LNCAP (cell line): ENCODE results near the gene KAZN.

Source experiments
- TF ChIP-seq, protein P1 (sequence below): fragments of 450-650 bp; IDR thresholded peaks from 2 replicates; pipeline ENCODE4 v1.5.1; 2017; ENCODE audit warnings: mild to moderate bottlenecking

The KAZN gene

GRCh38 chr1:14707531-14708445 is 109.3 kb downstream of the KAZN start:
- TF ChIP-seq, protein P1, sequence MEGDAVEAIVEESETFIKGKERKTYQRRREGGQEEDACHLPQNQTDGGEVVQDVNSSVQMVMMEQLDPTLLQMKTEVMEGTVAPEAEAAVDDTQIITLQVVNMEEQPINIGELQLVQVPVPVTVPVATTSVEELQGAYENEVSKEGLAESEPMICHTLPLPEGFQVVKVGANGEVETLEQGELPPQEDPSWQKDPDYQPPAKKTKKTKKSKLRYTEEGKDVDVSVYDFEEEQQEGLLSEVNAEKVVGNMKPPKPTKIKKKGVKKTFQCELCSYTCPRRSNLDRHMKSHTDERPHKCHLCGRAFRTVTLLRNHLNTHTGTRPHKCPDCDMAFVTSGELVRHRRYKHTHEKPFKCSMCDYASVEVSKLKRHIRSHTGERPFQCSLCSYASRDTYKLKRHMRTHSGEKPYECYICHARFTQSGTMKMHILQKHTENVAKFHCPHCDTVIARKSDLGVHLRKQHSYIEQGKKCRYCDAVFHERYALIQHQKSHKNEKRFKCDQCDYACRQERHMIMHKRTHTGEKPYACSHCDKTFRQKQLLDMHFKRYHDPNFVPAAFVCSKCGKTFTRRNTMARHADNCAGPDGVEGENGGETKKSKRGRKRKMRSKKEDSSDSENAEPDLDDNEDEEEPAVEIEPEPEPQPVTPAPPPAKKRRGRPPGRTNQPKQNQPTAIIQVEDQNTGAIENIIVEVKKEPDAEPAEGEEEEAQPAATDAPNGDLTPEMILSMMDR = no peak

DNA sequence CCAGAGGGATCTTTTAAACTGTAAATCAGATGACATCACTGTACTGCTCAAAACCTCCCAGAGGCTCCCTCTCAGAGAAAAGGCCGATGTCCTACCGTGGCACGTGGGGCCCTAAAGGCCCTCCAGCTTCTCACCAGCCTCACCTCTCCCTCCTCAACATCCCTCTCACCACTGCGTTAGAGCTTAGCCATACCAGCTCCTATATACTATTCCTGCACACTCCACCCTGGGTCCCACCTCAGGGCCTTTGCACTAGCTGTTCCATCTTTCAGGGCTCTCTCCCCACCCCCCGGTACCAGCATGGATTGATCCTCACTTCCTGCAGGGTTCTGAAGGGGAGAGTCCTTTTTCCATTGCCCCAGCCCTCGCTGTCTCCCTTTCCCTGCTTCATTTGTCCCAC is 111.8 kb downstream of the KAZN start:
- TF ChIP-seq, protein P1 = no peak

GRCh38 chr1:14712136-14712535 is 113.7 kb downstream of the KAZN start:
- TF ChIP-seq, protein P1 = no peak

GRCh38 chr1:14713077-14713476 is 114.6 kb downstream of the KAZN start:
- TF ChIP-seq, protein P1 = no peak

- TF ChIP-seq, protein P1 = no peak
These were observed 116.8 kb downstream of the KAZN start for GRCh38 chr1:14715266-14715665.

DNA sequence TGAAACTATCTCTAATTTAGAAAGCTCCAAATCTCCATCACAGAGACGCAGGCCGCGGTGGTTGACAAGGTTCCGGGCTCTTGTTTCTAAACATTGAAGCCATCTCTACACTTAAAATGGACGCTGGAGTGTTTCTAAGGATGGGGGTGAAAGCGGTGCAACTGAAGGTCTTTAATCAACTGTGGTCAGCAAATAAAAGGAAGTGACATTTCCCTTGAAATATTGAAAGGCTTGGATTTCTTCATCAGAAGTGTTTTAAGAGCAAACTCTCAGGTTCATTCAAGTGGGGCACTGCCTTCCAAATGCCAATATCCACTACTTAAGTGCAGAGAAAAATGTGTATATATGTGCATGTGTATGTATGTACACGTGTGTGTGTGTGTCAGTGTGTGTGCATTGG is 117.3 kb downstream of the KAZN start:
- TF ChIP-seq, protein P1 = no peak

DNA sequence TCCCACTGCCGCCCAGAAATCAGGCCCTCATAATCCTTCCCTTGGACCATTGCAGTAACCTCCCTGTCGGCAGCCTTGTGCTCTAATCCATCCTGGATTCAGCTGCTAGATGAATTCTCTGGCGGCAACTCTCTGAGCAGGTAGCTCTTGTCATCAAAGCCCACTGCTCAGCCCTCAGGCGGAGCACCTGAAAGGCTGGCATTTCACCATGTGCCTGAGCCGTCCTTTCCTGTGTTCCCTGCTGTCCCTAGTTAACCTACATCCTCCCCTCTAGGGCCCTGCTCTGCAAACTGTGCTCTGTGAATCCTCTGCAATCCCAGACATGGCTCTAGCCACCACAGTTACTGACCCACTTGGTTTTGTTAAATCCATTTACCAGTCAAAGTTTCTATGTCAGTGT is 118.0 kb downstream of the KAZN start:
- TF ChIP-seq, protein P1 = no peak
